ENCODE results near the gene FYN.
"Not testable (repeated sequence)": the region's sequence is repeated elsewhere in the genome, so short reads cannot be mapped to it uniquely, and the experiment has no call there.

The FYN gene

DNA sequence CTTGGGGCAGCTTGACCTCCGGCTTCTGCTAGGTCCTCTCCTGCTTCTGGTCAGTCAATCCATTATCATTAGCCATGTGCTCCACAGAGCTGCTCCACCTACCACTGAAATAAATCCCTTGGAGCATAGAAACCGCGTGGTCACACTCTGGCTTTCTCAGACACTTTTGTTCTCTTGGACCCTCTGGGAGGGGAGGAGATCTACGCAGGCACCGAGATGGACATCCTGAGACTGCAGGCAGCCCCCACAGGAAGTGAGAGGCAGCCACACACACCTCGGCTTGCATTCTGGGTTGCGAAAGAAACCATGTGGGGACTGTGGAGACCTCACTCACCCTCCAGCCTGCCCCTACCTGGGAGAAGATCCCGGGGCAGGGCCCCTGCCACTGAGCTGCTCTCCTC lies 79.5 kb downstream of the FYN start:
- no peak for FAIRE-seq
- no peak for DNase-seq (ENCODE audit: insufficient read length)
- TF ChIP-seq POLR2A (IDR thresholded peaks at IDR 0.05; ENCODE audit: low read depth, low read length) (no peak), POLR2AphosphoS5 (IDR thresholded peaks at IDR 0.05; ENCODE audit: low read depth, low read length) (no peak), TAF1 (IDR thresholded peaks at IDR 0.05; ENCODE audit: borderline replicate concordance, low read depth, low read length) (no peak)

DNA sequence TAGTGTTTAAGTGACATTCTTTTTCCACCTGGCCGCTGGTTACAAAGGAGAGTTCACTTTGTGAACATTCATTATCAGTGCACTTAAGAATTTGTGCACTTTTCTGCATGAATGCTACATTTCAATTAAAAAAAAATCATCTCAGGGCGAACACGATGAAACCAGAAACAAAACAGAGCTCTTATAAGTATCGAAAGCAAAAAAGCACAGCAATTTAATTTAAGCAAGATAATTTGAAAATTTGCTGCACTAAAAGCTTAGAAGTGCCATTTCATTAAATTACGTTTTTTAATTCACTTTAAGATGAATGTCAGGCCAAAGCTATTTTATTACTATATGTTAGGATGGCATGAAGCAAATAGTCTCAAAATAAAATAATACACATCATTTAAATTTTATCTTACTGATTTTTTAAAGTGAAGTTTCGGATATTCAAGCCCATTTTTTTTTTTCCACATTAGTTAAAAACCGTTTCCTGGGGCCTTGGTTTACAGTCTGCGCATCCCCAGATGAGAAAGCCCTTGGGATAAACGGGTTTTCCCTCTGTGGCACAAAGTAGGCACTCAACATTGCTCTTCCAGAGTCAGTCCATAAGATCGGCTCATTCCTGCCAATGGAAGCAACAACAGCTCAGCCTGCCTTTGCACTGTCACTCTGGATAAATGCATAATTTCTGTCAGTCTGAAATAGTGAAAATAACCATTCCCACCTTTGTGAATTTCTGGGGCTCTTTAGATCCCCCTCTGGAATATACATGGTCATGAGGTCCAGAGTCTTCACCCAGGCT lies 80.1 kb downstream of the FYN start:
- TF ChIP-seq POLR2AphosphoS5 (IDR thresholded peaks at IDR 0.05; ENCODE audit: low read depth, low read length) (no peak), POLR2A (IDR thresholded peaks at IDR 0.05; ENCODE audit: low read depth, low read length) (no peak), TAF1 (IDR thresholded peaks at IDR 0.05; ENCODE audit: borderline replicate concordance, low read depth, low read length) (no peak)
- FAIRE-seq (no peak), DNase-seq (ENCODE audit: insufficient read length) (no peak)

DNA sequence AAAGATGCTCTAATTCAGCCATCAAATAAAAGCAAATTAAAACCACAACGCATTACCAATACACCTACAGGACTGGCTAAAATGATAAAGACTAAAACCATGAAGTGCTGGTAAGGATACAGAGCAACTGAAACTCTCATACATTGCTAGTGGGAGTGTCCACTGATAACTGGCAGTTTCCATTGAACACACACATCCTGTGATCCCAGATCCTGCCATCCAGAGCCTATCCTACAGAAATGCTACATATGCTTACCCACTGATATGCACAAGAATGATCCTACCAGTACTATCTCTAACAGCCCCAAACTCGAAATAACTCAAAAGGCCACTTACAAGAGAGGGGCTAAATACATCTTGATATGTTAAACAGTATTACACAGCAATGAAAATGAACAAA lies 81.0 kb downstream of the FYN start:
- FAIRE-seq (no peak), DNase-seq (ENCODE audit: insufficient read length) (no peak)
- no peak for TF ChIP-seq POLR2A (IDR thresholded peaks at IDR 0.05; ENCODE audit: low read depth, low read length)
- TF ChIP-seq TAF1 (IDR thresholded peaks at IDR 0.05; ENCODE audit: borderline replicate concordance, low read depth, low read length), result no peak
- TF ChIP-seq POLR2AphosphoS5 (IDR thresholded peaks at IDR 0.05; ENCODE audit: low read depth, low read length), result no peak

DNA sequence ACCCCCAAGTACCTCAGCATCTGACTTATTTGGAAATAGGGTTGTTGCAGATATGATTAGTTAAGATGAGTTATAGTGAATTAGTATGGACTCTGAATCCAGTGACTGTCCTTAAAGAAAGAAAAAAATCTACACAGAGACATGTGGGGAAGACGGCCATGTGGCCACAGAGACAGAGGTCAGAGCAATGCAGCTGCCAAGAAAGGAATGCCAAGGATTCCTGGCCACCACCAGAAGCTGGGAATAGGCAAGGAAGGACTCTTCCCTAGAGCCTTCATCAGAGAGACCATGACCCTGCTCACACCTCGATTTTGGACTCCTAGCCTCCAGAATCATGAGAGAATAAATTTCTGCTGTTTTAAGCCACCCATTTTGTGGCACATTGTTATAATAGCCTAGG lies 81.8 kb downstream of the FYN start:
- FAIRE-seq (no peak), DNase-seq (ENCODE audit: insufficient read length) (no peak)
- no peak for TF ChIP-seq POLR2AphosphoS5 (IDR thresholded peaks at IDR 0.05; ENCODE audit: low read depth, low read length)
- no peak for TF ChIP-seq POLR2A (IDR thresholded peaks at IDR 0.05; ENCODE audit: low read depth, low read length)
- no peak for TF ChIP-seq TAF1 (IDR thresholded peaks at IDR 0.05; ENCODE audit: borderline replicate concordance, low read depth, low read length)

DNA sequence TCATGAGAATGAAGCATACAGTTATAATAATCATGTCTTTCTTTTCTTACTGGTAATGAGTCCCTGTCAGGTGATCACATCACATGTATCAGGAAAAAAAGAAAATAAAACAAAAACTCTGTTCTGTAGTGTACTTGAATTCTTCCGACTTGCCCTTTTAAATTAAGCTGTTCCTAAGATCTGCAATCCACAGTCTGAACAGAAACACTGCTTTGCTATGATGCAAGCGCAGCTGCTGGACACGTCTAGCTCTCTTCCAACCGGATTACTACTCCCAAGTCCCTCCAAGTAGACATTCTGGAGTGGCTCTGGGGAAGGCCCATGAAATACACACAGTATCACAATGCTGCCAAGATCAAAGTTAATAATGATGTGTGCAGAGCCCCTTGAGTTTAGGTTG lies 83.7 kb downstream of the FYN start:
- FAIRE-seq, result no peak
- DNase-seq (ENCODE audit: insufficient read length), result no peak
- no peak for TF ChIP-seq POLR2A (IDR thresholded peaks at IDR 0.05; ENCODE audit: low read depth, low read length)
- TF ChIP-seq POLR2AphosphoS5 (IDR thresholded peaks at IDR 0.05; ENCODE audit: low read depth, low read length), result no peak
- TF ChIP-seq TAF1 (IDR thresholded peaks at IDR 0.05; ENCODE audit: borderline replicate concordance, low read depth, low read length), result no peak

DNA sequence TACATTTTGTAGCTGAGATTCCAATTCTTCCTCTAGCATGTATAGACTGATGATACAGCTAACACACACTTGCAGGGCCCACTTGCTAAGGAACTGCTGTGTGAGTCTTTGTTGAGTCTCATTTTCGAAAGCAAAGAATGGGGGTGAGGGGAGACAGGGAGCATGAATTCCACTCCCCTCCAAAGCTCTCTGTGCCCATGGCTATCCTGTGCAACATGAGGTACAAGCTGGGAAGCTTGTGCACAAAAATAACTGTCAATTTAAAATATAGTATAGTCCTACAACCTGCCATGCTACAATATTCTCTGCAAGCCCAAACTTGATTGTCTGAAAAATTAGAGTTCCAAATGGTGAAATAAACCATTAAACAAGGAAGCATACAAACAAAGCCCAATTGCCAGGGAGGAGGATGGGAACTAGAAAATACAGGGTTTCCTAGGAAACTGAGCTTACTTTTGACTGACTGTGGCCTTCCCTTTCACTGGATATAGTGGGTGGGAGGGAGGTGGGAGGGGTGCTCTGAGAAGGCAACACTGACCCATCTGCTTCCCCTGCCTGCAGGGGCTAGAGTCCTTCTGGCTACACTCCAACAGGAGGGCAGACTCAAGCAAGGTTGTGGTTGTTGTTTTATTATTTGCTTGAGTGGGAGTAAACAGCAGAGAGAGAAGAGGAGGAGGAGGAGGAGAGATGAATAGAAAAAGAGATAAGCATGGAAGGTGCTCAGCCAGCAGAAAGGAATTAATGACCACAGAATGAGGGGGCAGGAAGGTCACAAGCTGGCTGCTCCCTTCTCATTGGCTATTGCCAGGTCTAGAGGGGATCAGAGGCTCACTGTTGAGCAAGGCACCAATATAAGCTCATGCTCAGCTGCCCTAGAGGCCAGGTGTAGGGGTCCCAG lies 84.6 kb downstream of the FYN start:
- no peak for FAIRE-seq
- DNase-seq (ENCODE audit: insufficient read length), result no peak
- TF ChIP-seq POLR2A (IDR thresholded peaks at IDR 0.05; ENCODE audit: low read depth, low read length) (no peak), TAF1 (IDR thresholded peaks at IDR 0.05; ENCODE audit: borderline replicate concordance, low read depth, low read length) (no peak), POLR2AphosphoS5 (IDR thresholded peaks at IDR 0.05; ENCODE audit: low read depth, low read length) (no peak)

DNA sequence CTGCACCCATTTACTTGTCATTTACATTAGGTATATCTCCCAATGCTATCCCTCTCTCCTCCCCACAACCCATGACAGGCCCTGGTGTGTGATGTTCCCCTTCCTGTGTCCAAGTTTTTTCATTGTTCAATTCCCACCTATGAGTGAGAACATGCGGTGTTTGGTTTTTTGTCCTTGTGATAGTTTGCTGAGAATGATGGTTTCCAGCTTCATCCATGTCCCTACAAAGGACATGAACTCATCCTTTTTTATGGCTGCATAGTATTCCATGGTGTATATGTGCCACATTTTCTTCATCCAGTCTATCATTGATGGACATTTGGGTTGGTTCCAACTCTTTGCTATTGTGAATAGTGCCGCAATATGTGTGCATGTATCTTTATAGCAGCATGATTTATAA lies 87.1 kb downstream of the FYN start:
- not testable (repeated sequence) for DNase-seq (ENCODE audit: insufficient read length); FAIRE-seq

DNA sequence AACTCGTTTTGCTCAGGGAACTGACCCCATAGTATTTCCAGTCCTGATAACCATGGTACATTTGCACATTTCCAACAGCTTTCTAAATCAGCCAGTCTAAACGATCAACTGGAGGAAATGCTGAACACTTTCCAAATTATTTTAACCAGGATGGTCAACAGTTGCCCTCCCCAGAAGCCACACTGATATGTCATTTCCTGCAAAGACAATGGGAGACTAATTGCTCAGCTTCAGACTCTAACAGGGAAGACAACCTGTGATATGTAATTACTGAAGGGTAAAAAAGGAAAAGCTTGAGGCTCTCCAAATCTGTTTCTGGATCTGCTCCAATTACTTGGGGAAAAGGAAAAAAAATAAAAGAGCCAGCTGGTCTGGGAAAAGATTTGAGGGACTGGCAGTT lies 88.8 kb downstream of the FYN start:
- FAIRE-seq (no peak), DNase-seq (ENCODE audit: insufficient read length) (no peak)
- TF ChIP-seq POLR2A (IDR thresholded peaks at IDR 0.05; ENCODE audit: low read depth, low read length) (no peak), TAF1 (IDR thresholded peaks at IDR 0.05; ENCODE audit: borderline replicate concordance, low read depth, low read length) (no peak), POLR2AphosphoS5 (IDR thresholded peaks at IDR 0.05; ENCODE audit: low read depth, low read length) (no peak)

DNA sequence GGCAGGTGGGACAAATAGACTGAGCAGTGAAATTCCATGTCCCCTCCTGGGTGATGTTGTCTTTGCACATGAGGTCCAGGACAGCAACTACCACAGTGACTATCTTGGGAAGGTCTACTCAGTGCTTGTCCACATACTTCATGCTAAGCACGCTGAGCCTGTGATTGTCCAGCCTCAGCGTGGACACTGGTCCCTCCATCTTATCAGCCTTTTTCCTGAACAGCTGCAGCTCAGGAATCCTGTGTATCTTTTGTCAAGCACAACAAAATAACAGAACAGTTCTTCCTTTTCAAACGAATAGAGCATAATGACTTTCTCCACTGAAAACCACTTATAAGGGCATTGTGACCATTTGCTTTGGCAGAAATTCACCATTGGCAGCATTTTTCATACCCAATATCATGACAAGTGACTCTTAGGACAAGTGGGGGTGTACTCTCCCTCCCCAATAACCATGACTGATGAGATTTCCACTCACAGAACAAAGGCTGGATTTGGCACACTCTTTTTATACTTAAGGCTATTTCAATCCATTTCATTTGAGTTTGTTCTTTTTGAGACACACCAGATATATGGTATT lies 90.3 kb downstream of the FYN start:
- DNase-seq (ENCODE audit: insufficient read length) (no peak), FAIRE-seq (no peak)
- TF ChIP-seq POLR2A (IDR thresholded peaks at IDR 0.05; ENCODE audit: low read depth, low read length), result no peak
- no peak for TF ChIP-seq POLR2AphosphoS5 (IDR thresholded peaks at IDR 0.05; ENCODE audit: low read depth, low read length)
- TF ChIP-seq TAF1 (IDR thresholded peaks at IDR 0.05; ENCODE audit: borderline replicate concordance, low read depth, low read length), result no peak

DNA sequence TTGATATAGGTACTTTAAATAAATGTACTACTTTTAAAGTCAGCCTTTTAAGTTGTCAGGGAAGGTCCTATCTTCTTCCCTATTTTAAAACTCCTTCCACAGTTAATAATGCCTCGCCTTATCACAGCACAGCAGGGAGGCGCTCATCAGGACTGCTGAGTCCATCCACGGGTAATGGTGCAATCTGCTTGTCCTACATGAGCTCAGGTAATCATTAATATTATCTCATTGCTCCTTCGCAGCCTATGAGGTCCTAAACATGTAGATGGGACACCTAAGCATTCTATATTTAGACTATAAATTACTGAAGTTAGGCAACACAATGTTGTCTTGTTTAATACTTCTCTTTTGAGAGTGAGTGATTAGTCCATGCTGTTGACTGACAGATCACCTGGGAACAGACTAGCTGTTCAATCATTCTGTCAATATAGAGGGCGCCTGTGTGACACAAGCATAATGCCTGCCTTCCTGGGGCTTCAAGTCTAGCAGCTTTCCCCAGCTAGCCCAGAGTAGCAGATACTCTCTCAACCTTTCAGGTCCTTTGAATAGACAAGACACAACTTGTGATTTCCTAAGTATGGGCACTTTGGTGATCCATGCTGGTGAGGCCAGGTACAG lies 91.0 kb downstream of the FYN start:
- TF ChIP-seq POLR2AphosphoS5 (IDR thresholded peaks at IDR 0.05; ENCODE audit: low read depth, low read length) (no peak), POLR2A (IDR thresholded peaks at IDR 0.05; ENCODE audit: low read depth, low read length) (no peak), TAF1 (IDR thresholded peaks at IDR 0.05; ENCODE audit: borderline replicate concordance, low read depth, low read length) (no peak)
- DNase-seq (ENCODE audit: insufficient read length) (no peak), FAIRE-seq (no peak)

DNA sequence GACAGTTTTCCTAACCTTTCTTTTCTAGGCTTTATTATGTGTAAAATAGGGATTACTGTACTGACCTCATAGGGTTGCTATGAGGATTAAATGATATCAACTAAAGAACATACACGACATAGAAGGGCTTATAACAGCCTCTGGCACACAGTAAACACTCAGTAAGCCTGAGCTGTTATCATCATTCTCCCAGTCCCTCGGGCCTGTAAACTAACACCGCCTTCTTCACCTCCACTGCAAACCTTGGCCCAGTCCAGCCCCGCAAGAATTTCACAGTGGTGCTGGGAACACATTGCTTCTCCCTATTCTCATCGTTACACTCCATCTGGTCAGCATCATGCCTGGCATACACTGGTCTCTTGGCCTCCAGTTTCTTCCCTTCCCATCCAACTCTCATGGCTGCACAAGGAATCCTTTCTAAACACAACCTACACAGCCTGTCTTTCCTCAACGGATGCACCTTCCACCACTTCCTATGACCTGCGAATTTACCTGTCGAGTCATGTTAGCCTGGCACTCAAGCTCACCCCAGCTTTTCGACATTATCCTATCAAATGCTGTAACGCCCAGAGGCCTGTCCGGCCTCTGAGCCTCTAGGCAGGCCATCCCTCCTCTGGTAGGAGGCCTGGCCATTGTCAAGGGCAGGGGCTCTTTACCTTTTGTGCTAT lies 92.1 kb downstream of the FYN start:
- FAIRE-seq (no peak), DNase-seq (ENCODE audit: insufficient read length) (no peak)
- TF ChIP-seq POLR2AphosphoS5 (IDR thresholded peaks at IDR 0.05; ENCODE audit: low read depth, low read length) (no peak), TAF1 (IDR thresholded peaks at IDR 0.05; ENCODE audit: borderline replicate concordance, low read depth, low read length) (no peak), POLR2A (IDR thresholded peaks at IDR 0.05; ENCODE audit: low read depth, low read length) (no peak)
